Erythroblast (primary cell): ENCODE results near the gene MNS1.
"Not testable (repeated sequence)": the region's sequence is repeated elsewhere in the genome, so short reads cannot be mapped to it uniquely, and the experiment has no call there.

Experiments
- DNase-seq, 2 experiments: peaks; one replicate each; lab custom pipeline; 2025; lab: John Stamatoyannopoulos, UW
- GATA1 ChIP-seq: IDR thresholded peaks from 2 replicates; pipeline ENCODE4 v1.6.1; 2011; ENCODE audit warnings: low read depth, mild to moderate bottlenecking, control low read depth, low read length, moderate library complexity
- POLR2A ChIP-seq: IDR thresholded peaks from 2 replicates; pipeline ENCODE4 v1.6.1; 2011; ENCODE audit warnings: mild to moderate bottlenecking, low read length

The MNS1 gene

DNA sequence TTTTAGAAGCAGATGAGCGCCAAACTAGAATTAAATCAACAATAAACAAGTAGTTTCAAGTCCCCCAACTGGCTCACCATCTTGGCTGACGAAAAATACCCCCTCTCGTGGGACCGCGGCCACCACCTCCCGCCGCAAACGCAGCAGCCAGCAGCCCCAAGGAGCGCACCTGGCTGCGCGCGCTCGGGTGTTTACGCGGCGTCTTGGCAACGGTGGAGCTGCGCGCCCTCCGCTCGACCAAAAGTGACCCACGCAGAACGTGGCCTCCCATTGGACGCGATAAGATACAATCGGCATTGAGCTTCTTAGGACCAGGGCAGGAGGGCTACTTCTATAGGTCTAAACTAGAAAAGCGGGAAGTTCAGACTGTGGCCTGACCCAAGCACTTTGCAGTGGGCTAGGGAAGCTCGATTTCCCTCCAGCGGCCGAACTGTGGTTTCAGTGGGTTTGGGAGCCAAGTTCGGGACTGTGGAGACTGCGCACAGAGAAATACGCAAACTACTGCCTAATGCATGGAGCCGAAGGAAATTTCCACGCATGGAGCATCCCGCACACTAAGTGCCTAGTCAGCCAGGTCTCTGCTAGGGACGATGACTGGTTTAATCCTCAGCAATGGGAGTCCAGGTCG, at the start of gene MNS1:
Gene MNS1, minus strand, starts transcription at position 245 of the 628 bp plus-strand sequence. Its CDS starts 165 bp downstream, at position 80.
- TF ChIP-seq GATA1 (no peak), POLR2A (peak; percentile 89)
- peak; percentile 96 to 98 for DNase-seq

GRCh38 chr15:56496635-56497034, 31.7 kb upstream of the MNS1 start:
- peak; percentile 65 to 71 for DNase-seq
- TF ChIP-seq POLR2A = no peak
- TF ChIP-seq GATA1 = no peak

GRCh38 chr15:56495533-56495932, 30.6 kb upstream of the MNS1 start:
- no peak for DNase-seq
- TF ChIP-seq POLR2A = no peak
- no peak for TF ChIP-seq GATA1

- TF ChIP-seq GATA1 (no peak), POLR2A (no peak)
- DNase-seq = no peak
Observed at GRCh38 chr15:56495053-56495452, 30.1 kb upstream of the MNS1 start.

- no peak for TF ChIP-seq GATA1
- TF ChIP-seq POLR2A = no peak
- peak in 1 of 2 experiments; percentile 4 for DNase-seq
Observed at GRCh38 chr15:56492791-56493555, 28.0 kb upstream of the MNS1 start.

- no peak for DNase-seq
- TF ChIP-seq POLR2A (no peak), GATA1 (no peak)
Observed at GRCh38 chr15:56492236-56492635, 27.3 kb upstream of the MNS1 start.

GRCh38 chr15:56491110-56491722, 26.3 kb upstream of the MNS1 start:
- peak; percentile 72 to 78 for DNase-seq
- TF ChIP-seq POLR2A (no peak), GATA1 (no peak)

DNA sequence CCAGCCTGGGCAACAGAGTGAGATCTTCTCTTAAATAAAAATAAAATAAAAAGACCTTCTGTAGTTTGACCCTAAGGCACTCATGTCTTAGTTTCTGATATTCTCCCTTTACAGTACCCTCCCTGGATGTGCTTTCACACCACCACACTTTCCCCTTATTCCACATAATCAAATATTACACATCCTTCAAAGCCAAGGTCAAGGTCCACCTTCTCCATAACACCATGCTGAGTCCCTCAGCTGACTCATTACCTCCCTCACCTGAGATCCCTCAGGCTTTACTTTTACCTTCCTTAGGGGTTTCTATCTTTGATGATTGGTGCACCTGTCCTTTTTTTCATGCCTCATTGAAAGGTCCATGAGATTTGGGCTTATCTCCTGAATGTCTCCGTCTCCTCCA, 25.5 kb upstream of the MNS1 start:
- DNase-seq = no peak
- TF ChIP-seq POLR2A (no peak), GATA1 (no peak)

GRCh38 chr15:56486206-56486605, 21.3 kb upstream of the MNS1 start:
- not testable (repeated sequence) for DNase-seq

DNA sequence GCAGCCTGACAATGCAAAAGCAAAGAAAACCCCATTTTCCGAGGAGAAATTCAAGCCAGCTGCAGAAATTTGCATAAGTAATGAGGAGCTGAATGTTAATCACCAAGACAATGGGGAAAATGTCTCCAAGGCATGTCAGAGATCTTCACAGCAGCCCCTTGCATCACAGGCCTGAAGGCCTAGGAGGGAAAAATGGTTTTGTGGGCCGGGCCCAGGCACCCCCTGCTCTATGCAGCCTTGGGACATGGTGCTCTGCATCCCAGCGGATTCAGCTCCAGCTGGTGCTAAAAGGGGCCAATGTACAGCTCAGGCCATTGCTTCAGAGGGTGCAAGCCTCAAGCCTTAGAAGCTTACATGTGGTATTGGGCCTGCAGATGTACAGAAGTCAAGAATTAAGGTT, 20.5 kb upstream of the MNS1 start:
- DNase-seq = not testable (repeated sequence)

DNA sequence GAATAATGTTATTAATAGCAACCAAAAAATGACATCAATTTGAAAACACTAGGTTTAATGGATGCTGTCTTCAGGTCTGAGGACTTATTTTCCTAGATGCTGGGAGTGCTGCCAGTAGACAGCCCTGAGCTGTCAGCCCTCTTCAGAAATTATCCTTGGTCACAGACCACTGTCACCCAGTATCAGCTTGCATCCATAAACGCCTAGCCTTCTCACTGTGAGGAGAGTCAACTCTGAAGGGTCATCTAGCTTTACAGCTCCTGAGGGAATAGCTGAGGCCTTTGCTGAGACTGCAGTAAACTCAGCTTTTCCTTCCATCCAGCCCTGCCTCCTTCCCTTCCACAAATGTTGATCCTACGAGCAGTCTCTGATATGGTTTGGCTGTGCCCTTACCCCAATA, 19.4 kb upstream of the MNS1 start:
- no peak for TF ChIP-seq POLR2A
- no peak for TF ChIP-seq GATA1
- no peak for DNase-seq

DNA sequence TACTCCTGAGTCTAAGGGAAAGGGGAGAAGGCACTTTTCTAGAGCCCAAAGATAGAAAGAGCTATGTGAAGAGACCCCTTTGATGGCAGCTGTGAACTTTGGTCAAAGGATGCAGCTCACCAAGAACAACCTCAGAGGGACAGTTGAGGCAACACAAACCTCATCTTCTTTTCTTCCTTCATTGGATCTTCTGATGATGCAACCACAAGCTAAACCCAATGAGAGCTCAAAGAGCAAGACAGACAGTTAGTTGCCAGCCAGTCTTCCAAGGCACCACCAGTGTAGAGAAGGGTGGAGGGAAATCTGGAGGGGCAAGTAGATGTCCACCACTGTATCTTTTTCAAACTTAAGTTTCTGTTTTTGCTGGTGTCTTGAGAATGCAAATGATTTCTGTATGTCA, 10.4 kb upstream of the MNS1 start:
- TF ChIP-seq POLR2A (no peak), GATA1 (no peak)
- no peak for DNase-seq

GRCh38 chr15:56473017-56473416, 8.1 kb upstream of the MNS1 start:
- TF ChIP-seq GATA1 = no peak
- no peak for TF ChIP-seq POLR2A

GRCh38 chr15:56472278-56472677, 7.3 kb upstream of the MNS1 start:
- no peak for DNase-seq
- TF ChIP-seq GATA1 = no peak
- TF ChIP-seq POLR2A = no peak

More at GRCh38 chr15:56473017-56473416, 8.1 kb upstream of the MNS1 start:
- no peak for DNase-seq
